HG02610 (cell line): ENCODE results near the gene NFATC2.

Source experiments
- ATAC-seq: cut with Tn5 transposase; IDR thresholded peaks from one replicate; pipeline ENCODE4 v1.9.1; 2021; ENCODE audit warnings: mild to moderate bottlenecking, moderate library complexity; ENCODE audit not compliant: unreplicated experiment

The NFATC2 gene

GRCh38 chr20:51542571-51543421 lies at the start of gene NFATC2:
Gene NFATC2 (minus strand): TSS chr20:51542719. CDS start chr20:51542499, 220 bp downstream.
- no peak for ATAC-seq

- no peak for ATAC-seq
These were observed 49.4 kb upstream of the NFATC2 start for GRCh38 chr20:51591871-51592270.

GRCh38 chr20:51588762-51589161 lies 46.2 kb upstream of the NFATC2 start:
- ATAC-seq = no peak

GRCh38 chr20:51587145-51587544 lies 44.6 kb upstream of the NFATC2 start:
- no peak for ATAC-seq

- no peak for ATAC-seq
These were observed 43.5 kb upstream of the NFATC2 start for GRCh38 chr20:51586005-51586440.

GRCh38 chr20:51585148-51585547 lies 42.6 kb upstream of the NFATC2 start:
- no peak for ATAC-seq

GRCh38 chr20:51584737-51585136 lies 42.2 kb upstream of the NFATC2 start:
- ATAC-seq = no peak

GRCh38 chr20:51584116-51584515 lies 41.6 kb upstream of the NFATC2 start:
- no peak for ATAC-seq

GRCh38 chr20:51583499-51583898 lies 41.0 kb upstream of the NFATC2 start:
- no peak for ATAC-seq

- ATAC-seq = no peak
These were observed 40.6 kb upstream of the NFATC2 start for GRCh38 chr20:51583073-51583472.

GRCh38 chr20:51581571-51581970 lies 39.1 kb upstream of the NFATC2 start:
- ATAC-seq = no peak

- no peak for ATAC-seq
These were observed 36.6 kb upstream of the NFATC2 start for GRCh38 chr20:51579137-51579536.

- ATAC-seq = no peak
These were observed 35.6 kb upstream of the NFATC2 start for GRCh38 chr20:51578145-51578459.

GRCh38 chr20:51577432-51578144 lies 35.1 kb upstream of the NFATC2 start:
- no peak for ATAC-seq

- ATAC-seq = no peak
These were observed 33.0 kb upstream of the NFATC2 start for GRCh38 chr20:51575486-51575885.

GRCh38 chr20:51574248-51575033 lies 31.9 kb upstream of the NFATC2 start:
- no peak for ATAC-seq

GRCh38 chr20:51573576-51574243 lies 31.2 kb upstream of the NFATC2 start:
- no peak for ATAC-seq

GRCh38 chr20:51571460-51571794 lies 28.9 kb upstream of the NFATC2 start:
- ATAC-seq = no peak

- ATAC-seq = no peak
These were observed 28.4 kb upstream of the NFATC2 start for GRCh38 chr20:51570739-51571459.
